GM19351 (cell line): ENCODE results near the gene TSC22D2.
A peak's percentile ranks its signal among the peaks of the same experiment; 100 is the strongest.

Source experiments
- ATAC-seq: cut with Tn5 transposase; IDR thresholded peaks from one replicate; pipeline ENCODE4 v1.9.1; 2021; ENCODE audit warnings: mild to moderate bottlenecking, moderate library complexity; ENCODE audit not compliant: unreplicated experiment

Gene TSC22D2

GRCh38 chr3:150384296-150385212 lies 23.5 kb upstream of the TSC22D2 start:
- peak; percentile 98 for ATAC-seq

GRCh38 chr3:150385296-150386242 lies 22.5 kb upstream of the TSC22D2 start:
- peak; percentile 29 for ATAC-seq

DNA sequence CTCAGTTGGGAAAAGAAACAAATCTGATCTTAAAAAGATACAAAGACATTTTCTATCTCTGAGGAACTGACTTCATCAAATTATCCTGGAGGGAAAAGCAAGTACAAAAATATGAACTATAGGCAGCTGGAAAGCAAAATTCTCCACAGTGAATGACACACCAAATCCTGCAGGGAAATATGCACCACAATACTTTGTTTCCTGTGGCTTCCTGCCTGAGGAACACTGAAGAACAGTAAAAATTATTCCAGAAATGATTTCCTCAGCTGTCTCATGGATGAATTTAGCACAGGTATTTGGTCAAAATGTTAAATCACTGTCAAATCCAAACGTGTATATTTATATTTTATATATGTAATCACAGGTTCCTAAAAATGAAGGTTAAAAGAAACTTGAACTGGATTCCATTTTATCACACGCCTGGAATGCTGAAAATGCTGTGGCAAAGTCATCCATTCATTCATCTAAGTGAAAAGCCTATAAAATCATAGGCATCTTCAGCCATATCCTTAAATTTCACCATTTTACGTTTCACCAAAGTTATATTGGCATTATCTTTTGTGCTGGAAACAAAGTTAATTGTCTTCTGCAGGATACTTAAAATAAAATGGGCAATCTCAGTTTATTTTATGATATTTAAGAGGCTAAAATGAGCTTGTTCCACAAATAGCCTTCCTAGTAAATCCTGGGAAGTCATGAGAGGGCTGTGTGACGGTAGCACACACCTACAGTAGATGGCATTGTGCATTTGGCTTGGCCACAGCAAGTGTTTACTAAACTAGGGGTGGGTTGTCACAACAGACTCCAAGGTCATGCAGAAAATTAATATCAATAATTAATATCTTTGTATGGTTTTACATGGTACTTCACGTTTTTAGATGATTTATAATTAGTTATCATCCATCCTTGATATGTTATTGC lies 19.3 kb upstream of the TSC22D2 start:
- no peak for ATAC-seq

GRCh38 chr3:150390087-150390486 lies 18.0 kb upstream of the TSC22D2 start:
- no peak for ATAC-seq

DNA sequence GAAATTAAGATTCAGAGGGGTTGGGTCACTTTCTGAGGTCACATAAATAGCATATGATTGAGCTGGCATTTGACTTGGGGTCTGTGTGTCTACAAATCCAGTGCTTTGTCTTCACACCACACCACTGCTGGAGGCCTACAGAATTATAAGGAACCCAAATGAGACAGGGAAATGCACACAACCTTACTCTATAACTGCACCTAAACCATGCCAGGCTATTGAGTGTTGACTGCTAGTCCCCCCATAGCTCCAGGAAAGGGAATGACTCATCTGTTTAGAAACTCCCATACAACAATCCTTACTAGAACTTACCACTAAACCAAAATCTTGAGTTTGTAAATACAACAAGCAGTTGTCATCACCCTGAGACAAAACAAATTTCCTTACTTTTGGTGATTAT lies 16.9 kb upstream of the TSC22D2 start:
- ATAC-seq: no peak

GRCh38 chr3:150393745-150394144 lies 14.4 kb upstream of the TSC22D2 start:
- ATAC-seq: no peak

DNA sequence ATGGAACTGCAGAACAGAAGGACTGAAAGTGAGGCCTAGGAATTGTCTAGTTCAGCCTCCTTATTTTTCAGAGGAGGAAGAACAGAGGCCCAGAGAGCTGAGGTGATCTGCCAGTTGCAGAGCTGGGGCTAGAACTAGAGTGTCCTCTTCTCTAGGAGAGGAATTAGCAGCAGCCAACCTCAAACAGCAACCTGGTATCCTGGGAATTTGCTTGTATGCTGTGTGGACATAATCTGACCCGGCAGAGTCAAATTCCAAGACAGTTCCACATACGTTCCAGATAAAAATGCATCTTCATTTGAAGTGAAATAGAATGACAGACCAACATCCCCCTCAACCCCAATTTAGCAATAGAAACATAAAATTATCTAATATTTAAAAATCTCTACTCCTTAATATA lies 13.5 kb upstream of the TSC22D2 start:
- no peak for ATAC-seq

- no peak for ATAC-seq
These were observed 11.6 kb upstream of the TSC22D2 start for GRCh38 chr3:150396491-150396890.

GRCh38 chr3:150396956-150397550 lies 11.0 kb upstream of the TSC22D2 start:
- ATAC-seq: no peak

- no peak for ATAC-seq
These were observed 9.0 kb upstream of the TSC22D2 start for GRCh38 chr3:150399060-150399459.

DNA sequence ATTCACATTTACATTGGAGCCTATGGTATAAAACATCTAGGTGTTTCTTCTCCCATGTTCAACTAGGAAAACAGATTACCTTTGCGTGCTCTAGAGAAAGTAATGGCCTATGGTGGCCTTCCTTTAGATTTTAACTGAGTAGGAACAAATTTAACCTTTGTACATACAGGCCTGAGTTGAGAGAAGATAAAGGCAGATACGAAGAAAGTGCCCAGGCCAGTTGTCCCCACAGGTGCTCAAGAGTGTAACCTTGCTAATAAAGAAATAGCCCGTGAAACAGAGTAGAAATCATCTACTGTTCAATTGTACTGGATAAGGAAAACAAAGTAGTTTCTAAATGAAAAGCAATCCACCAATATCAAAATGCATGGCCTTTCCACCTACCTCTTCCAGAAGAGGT lies 6.8 kb upstream of the TSC22D2 start:
- ATAC-seq: no peak

DNA sequence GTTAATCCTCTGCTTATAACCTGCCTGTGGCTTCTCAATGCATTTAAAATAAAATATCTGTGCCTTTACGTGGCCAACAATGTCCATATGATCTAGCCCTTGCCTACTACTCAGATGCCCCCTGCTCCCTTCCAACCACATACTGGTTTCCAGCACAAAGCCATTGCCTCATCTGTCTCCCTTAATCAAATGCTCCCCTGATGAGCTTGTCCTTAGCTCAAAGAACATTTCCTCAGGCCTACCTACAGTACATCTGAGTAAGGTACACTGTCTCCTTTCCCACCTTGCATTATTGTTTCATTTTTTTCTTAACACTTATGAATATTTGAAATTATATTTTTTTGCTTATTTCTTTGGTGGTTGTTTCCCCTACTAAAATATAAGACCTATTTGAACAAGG lies 5.9 kb upstream of the TSC22D2 start:
- ATAC-seq: no peak

DNA sequence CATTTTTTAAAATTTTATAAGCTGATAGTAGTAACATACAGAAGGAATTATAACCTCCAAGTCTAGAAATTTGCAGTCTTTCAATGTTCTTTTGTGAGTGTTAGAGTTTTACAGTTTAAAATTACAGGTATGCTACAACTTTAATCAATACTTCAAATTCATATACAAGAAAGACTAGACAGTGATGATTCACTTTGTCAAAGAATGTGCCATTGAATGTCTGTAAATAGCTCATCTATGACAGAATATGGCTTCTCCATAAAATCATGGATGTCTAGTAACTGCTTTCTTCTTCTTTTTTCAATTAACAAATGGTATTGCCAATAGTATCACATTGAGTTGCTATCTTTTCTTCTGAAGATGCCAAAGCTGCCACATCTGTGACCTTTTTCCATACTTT lies 4.1 kb upstream of the TSC22D2 start:
- no peak for ATAC-seq

DNA sequence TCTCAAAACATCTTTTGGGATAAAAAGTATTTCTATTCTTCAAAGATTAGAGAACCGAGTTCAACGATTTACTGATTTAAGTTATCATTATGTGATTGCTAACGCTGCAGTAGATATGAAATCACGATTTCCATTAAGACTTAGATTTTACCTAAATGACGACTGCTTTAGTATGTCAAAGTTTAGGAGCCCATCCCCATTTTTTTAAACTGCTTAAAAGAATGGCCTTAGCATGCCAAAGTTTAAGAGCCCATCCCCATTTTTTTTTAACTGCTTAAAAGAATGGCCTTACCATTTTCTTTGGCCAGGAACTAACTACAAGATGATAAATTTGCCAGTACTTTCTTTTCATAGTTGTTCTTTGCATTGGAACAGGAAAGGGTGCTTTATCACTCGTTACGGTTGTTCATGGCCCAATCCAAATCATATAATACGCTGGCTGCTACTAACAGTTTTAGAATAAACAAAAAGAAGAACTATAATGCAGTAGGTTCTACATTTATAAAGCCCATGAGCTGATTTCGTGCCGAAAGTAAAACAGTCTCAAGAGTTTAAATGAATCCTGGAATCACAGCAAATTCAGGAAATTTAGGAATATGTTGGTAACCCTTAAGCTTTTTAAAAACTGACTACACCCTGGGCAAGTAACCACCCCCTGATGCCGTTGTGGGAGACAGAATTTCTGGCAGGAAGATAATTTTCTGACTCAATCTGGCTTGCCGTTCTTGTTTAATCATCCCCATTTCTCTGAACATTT lies 869 bp upstream of the TSC22D2 start:
- ATAC-seq: no peak

DNA sequence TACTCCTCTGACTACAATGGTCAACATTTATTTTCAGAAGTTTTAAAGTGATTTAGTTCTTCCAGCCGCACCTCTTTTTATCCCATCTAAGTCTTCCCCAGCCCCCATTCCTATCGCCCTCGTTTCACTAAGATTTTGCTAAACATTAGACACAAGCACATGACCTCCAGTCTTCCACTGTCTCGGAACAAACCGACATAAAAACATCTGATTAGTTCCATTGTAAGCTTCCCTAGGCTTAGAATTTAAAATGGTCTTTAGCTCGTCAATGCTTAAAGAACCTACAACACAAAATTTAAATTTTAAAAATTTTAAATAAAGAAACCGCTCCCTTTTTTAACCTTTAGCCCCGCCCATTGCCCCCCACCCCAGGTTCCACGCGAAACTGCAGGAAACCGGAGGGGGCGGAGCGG lies 284 bp upstream of the TSC22D2 start:
- ATAC-seq: no peak

DNA sequence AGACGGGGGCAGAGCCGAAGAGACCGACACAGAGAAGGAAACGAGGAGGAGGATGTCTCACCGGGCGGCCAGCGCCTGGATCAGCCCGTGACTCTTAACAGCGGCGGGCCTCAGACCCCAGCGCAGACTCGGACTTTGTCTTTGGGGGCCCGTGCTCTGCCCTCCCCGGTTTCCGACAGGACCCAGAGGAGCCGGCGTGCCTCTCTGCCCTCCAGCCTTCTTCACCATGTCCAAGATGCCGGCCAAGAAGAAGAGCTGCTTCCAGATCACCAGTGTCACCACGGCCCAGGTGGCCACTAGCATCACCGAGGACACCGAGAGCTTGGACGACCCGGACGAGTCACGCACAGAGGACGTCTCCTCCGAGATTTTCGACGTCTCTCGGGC lies 1.0 kb downstream of the TSC22D2 start:
- no peak for ATAC-seq

- peak; percentile 33 for ATAC-seq
These were observed 1.6 kb downstream of the TSC22D2 start for GRCh38 chr3:150409512-150410310.

DNA sequence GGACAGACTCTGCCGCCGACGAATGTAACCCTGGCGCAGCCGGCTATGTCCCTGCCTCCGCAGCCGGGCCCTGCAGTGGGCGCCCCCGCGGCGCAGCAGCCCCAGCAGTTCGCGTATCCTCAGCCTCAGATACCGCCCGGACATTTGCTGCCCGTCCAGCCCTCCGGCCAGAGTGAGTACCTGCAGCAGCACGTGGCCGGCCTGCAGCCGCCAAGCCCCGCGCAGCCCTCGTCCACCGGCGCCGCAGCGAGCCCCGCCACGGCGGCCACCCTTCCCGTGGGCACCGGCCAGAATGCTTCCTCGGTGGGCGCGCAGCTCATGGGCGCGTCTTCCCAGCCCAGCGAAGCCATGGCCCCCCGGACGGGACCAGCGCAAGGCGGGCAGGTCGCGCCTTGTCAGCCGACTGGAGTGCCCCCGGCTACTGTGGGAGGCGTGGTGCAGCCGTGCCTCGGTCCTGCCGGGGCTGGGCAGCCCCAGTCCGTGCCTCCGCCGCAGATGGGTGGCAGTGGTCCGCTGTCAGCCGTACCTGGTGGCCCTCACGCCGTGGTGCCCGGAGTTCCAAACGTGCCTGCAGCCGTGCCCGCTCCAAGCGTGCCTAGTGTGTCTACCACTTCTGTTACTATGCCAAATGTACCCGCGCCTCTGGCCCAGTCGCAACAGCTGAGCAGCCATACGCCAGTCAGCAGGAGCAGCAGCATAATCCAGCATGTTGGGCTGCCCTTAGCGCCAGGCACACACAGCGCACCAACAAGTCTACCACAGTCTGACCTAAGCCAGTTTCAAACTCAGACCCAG lies 2.4 kb downstream of the TSC22D2 start:
- peak; percentile 0 for ATAC-seq
